ENCODE results near the gene PFKL. TPM values are rescaled to one million over a fixed set of nuclear protein-coding genes. Genes with fewer than 3 reads are reported as not detected.
A peak's percentile ranks its signal among the peaks of the same experiment; 100 is the strongest.

The PFKL gene
- total and polyA plus RNA-seq, 12 donors, result 16.6 to 123 (median 94.1) TPM

GRCh38 chr21:44375761-44376241 is 75.9 kb downstream of the PFKL start:
- Histone ChIP-seq H3K4me1 (replicated peaks in 1 of 2) (peaks cover 0 to 2% of the 10 kb centered on the region in 2 donors), H3K27me3 (no peaks in the 10 kb centered on the region), H3K36me3 (replicated peaks in 1 of 2) (no peaks in the 10 kb centered on the region), H3K27ac (no peak overlapping the region), H3K4me3 (no peak overlapping the region), H3K9me3 (replicated peaks in 1 of 3) (no peaks in the 10 kb centered on the region)
- intact Hi-C loops (cut with DNase I), result no loop called here
- no peak for TF ChIP-seq POLR2A (IDR thresholded peaks at IDR 0.05)
- TF ChIP-seq, protein P1, sequence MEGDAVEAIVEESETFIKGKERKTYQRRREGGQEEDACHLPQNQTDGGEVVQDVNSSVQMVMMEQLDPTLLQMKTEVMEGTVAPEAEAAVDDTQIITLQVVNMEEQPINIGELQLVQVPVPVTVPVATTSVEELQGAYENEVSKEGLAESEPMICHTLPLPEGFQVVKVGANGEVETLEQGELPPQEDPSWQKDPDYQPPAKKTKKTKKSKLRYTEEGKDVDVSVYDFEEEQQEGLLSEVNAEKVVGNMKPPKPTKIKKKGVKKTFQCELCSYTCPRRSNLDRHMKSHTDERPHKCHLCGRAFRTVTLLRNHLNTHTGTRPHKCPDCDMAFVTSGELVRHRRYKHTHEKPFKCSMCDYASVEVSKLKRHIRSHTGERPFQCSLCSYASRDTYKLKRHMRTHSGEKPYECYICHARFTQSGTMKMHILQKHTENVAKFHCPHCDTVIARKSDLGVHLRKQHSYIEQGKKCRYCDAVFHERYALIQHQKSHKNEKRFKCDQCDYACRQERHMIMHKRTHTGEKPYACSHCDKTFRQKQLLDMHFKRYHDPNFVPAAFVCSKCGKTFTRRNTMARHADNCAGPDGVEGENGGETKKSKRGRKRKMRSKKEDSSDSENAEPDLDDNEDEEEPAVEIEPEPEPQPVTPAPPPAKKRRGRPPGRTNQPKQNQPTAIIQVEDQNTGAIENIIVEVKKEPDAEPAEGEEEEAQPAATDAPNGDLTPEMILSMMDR (IDR thresholded peaks at IDR 0.05), result no peak
- WGBS, 4 donors, result 86 to 91% (median 89%) methylated on average over 13 to 19 of the region's 19 CpGs
- peak in 2 of 7 donors; percentile 5 to 46 for DNase-seq

- Histone ChIP-seq H3K4me1 (replicated peaks in 1 of 2) (no peaks in the 10 kb centered on the region), H3K27ac (no peak overlapping the region), H3K36me3 (replicated peaks in 1 of 2) (no peaks in the 10 kb centered on the region), H3K9me3 (replicated peaks in 1 of 3) (no peaks in the 10 kb centered on the region), H3K4me3 (no peak overlapping the region), H3K27me3 (no peaks in the 10 kb centered on the region)
- intact Hi-C loops (cut with DNase I), result no loop called here
- WGBS, 4 donors, result 82 to 96% (median 90%) methylated on average over 6 to 9 of the region's 9 CpGs
- no peak for TF ChIP-seq POLR2A (IDR thresholded peaks at IDR 0.05)
- TF ChIP-seq, protein P1 (IDR thresholded peaks at IDR 0.05), result no peak
- DNase-seq, result peak in 1 of 7 donors; percentile 6
Observed at GRCh38 chr21:44376606-44377005, 76.8 kb downstream of the PFKL start.

Other genes with a start within 250 kb of the PFKL start
- gene PWP2, start 192.7 kb upstream of the PFKL start, total RNA-seq, result 10 to 100 TPM in 3 of 9 donors, 1 to 10 TPM in 6; 4.0 to 33.0 (median 5.8) TPM
- 1 to 10 TPM in 2 of 3 donors, under 1 TPM in 1; 0.09 to 5.7 (median 4.0) TPM for gene PWP2, start 192.7 kb upstream of the PFKL start, polyA plus RNA-seq
- 100 to 1,000 TPM in 1 of 9 donors, 10 to 100 TPM in 6, 1 to 10 TPM in 2; 4.6 to 172 (median 13.2) TPM for gene GATD3, start 166.4 kb upstream of the PFKL start, total RNA-seq
- gene GATD3, start 166.4 kb upstream of the PFKL start, polyA plus RNA-seq, result 10 to 100 TPM; 10.3 to 13.7 (median 10.9) TPM
- gene ICOSLG, start 59.1 kb upstream of the PFKL start, total RNA-seq, result 1 to 10 TPM in 7 of 9 donors, under 1 TPM in 2; 0.11 to 4.0 (median 1.8) TPM
- gene ICOSLG, start 59.1 kb upstream of the PFKL start, polyA plus RNA-seq, result 1 to 10 TPM; 1.1 to 1.8 (median 1.4) TPM
- not detected for gene DNMT3L, start 38.2 kb upstream of the PFKL start, total RNA-seq
- gene DNMT3L, start 38.2 kb upstream of the PFKL start, polyA plus RNA-seq, result not detected
- 1 to 10 TPM in 1 of 9 donors, under 1 TPM in 1, not detected in 7; 0.06 to 1.1 TPM for gene AIRE, start 14.2 kb upstream of the PFKL start, total RNA-seq
- under 1 TPM in 2 of 3 donors, not detected in 1; 0.08 to 0.10 TPM for gene AIRE, start 14.2 kb upstream of the PFKL start, polyA plus RNA-seq
- gene CFAP410, start 39.3 kb downstream of the PFKL start, total RNA-seq, result 10 to 100 TPM; 12.4 to 73.5 (median 35.7) TPM
- 100 to 1,000 TPM in 2 of 3 donors, 1 to 10 TPM in 1; 1.4 to 149 (median 116) TPM for gene CFAP410, start 39.3 kb downstream of the PFKL start, polyA plus RNA-seq
- gene TRPM2, start 53.6 kb downstream of the PFKL start, total RNA-seq, result 10 to 100 TPM in 5 of 9 donors, 1 to 10 TPM in 4; 1.9 to 16.0 (median 10.9) TPM
- 10 to 100 TPM in 2 of 3 donors, 1 to 10 TPM in 1; 1.5 to 28.3 (median 17.3) TPM for gene TRPM2, start 53.6 kb downstream of the PFKL start, polyA plus RNA-seq
- 1 to 10 TPM in 7 of 9 donors, under 1 TPM in 2; 0.67 to 3.2 (median 2.3) TPM for gene LRRC3, start 155.5 kb downstream of the PFKL start, total RNA-seq
- gene LRRC3, start 155.5 kb downstream of the PFKL start, polyA plus RNA-seq, result 1 to 10 TPM in 2 of 3 donors, under 1 TPM in 1; 0.97 to 1.9 (median 1.0) TPM
- gene KRTAP10-1, start 240.1 kb downstream of the PFKL start, total RNA-seq, result not detected
- gene KRTAP10-1, start 240.1 kb downstream of the PFKL start, polyA plus RNA-seq, result not detected

All from adrenal gland (tissue), 12 donors.